WTC11 (cell line): ENCODE measurements around the gene CENPA. TPM values are rescaled to one million over a fixed set of nuclear protein-coding genes. Genes with fewer than 3 reads are reported as not detected.

Source experiments
- ATAC-seq: fragments of 200-7000 bp; cut with Tn5 transposase; 2 replicates; pipeline ENCODE4 v1.10.0; 2021; ENCODE audit warnings: mild to moderate bottlenecking, moderate library complexity
- CTCF ChIA-PET: fragments of 300-600 bp; sonication (Branson Sonifier 250); formaldehyde crosslinking; loops from one replicate; lab custom pipeline; 2021; ENCODE audit warnings: antibody characterized with exemption; lab: Charles Lee
- POLR2A ChIA-PET: fragments of 350-600 bp; sonication (Branson Sonifier 250); formaldehyde crosslinking; loops from one replicate; lab custom pipeline; 2021; ENCODE audit warnings: antibody characterized with exemption; lab: Charles Lee
- DNase-seq: peaks from one replicate; pipeline ENCODE4 v3.0.0; 2021; ENCODE audit warnings: low spot score
- H3K27ac Mint-ChIP-seq: 2 replicates; pipeline ENCODE4 v1.8.0; 2021; ENCODE audit warnings: mixed read lengths
- H3K27me3 Mint-ChIP-seq: 2 replicates; pipeline ENCODE4 v1.8.0; 2021; ENCODE audit warnings: low read depth, mild to moderate bottlenecking, moderate library complexity, mixed read lengths
- H3K36me3 Mint-ChIP-seq: 2 replicates; pipeline ENCODE4 v1.8.0; 2021; ENCODE audit warnings: mixed read lengths
- H3K4me1 Mint-ChIP-seq: 2 replicates; pipeline ENCODE4 v1.8.0; 2022; ENCODE audit warnings: mixed read lengths
- H3K4me3 Mint-ChIP-seq: 2 replicates; pipeline ENCODE4 v1.8.0; 2021; ENCODE audit warnings: mild to moderate bottlenecking, moderate library complexity, mixed read lengths
- H3K9me3 Mint-ChIP-seq: 2 replicates; pipeline ENCODE4 v1.8.0; 2021; ENCODE audit warnings: mixed read lengths
- ATF2 ChIP-seq: sonication (generic); formaldehyde crosslinking; IDR thresholded peaks from 2 replicates; pipeline ENCODE4 v1.8.1; 2022; ENCODE audit warnings: low read depth, missing genetic modification reagents, borderline replicate concordance
- CREM ChIP-seq: sonication (generic); formaldehyde crosslinking; IDR thresholded peaks from 2 replicates; pipeline ENCODE4 v1.8.1; 2022; ENCODE audit warnings: mild to moderate bottlenecking, missing genetic modification reagents, moderate library complexity
- E2F1 ChIP-seq: sonication (generic); formaldehyde crosslinking; IDR thresholded peaks from 2 replicates; pipeline ENCODE4 v1.8.0; 2022; ENCODE audit warnings: mild to moderate bottlenecking, missing genetic modification reagents
- IRF1 ChIP-seq: sonication (generic); formaldehyde crosslinking; IDR thresholded peaks from 2 replicates; pipeline ENCODE4 v1.8.0; 2023; ENCODE audit warnings: missing genetic modification reagents
- JUN ChIP-seq: sonication (generic); formaldehyde crosslinking; IDR thresholded peaks from 2 replicates; pipeline ENCODE4 v1.8.0; 2023; ENCODE audit warnings: mild to moderate bottlenecking, missing genetic modification reagents
- MXD4 ChIP-seq: fragments of 250-450 bp; sonication (Bioruptor Pico); IDR thresholded peaks from 2 replicates; pipeline ENCODE4 v1.8.0; 2021; ENCODE audit warnings: mild to moderate bottlenecking, moderate library complexity, borderline replicate concordance
- OVOL2 ChIP-seq: fragments of 250-450 bp; sonication (Bioruptor Pico); IDR thresholded peaks from 2 replicates; pipeline ENCODE4 v1.9.0; 2021; ENCODE audit warnings: mild to moderate bottlenecking, borderline replicate concordance
- SMAD3 ChIP-seq: sonication (generic); formaldehyde crosslinking; IDR thresholded peaks from 2 replicates; pipeline ENCODE4 v1.8.0; 2022; ENCODE audit warnings: missing genetic modification reagents, mild to moderate bottlenecking, borderline replicate concordance
- SOX15 ChIP-seq: fragments of 250-450 bp; sonication (Bioruptor Pico); IDR thresholded peaks from 2 replicates; pipeline ENCODE4 v1.9.0; 2021; ENCODE audit warnings: mild to moderate bottlenecking
- SP1 ChIP-seq: sonication (generic); formaldehyde crosslinking; conservative IDR thresholded peaks from 2 replicates; pipeline ENCODE4 v1.8.1; 2022; ENCODE audit warnings: missing genetic modification reagents
- TCF7 ChIP-seq: sonication (generic); formaldehyde crosslinking; IDR thresholded peaks from 2 replicates; pipeline ENCODE4 v1.8.0; 2022; ENCODE audit warnings: mild to moderate bottlenecking, low read depth, missing genetic modification reagents, moderate library complexity
- TP53 ChIP-seq: sonication (generic); formaldehyde crosslinking; IDR thresholded peaks from 2 replicates; pipeline ENCODE4 v1.8.1; 2023; ENCODE audit warnings: mild to moderate bottlenecking, missing genetic modification reagents
- ZNF232 ChIP-seq: sonication (generic); formaldehyde crosslinking; IDR thresholded peaks from 2 replicates; pipeline ENCODE4 v1.8.0; 2022; ENCODE audit warnings: mild to moderate bottlenecking, missing genetic modification reagents
- ZNF263 ChIP-seq: sonication (generic); formaldehyde crosslinking; IDR thresholded peaks from 2 replicates; pipeline ENCODE4 v1.8.1; 2022; ENCODE audit warnings: low read depth, mild to moderate bottlenecking, moderate library complexity, missing genetic modification reagents
- ZNF317 ChIP-seq: sonication (generic); formaldehyde crosslinking; IDR thresholded peaks from 2 replicates; pipeline ENCODE4 v1.8.1; 2023; ENCODE audit warnings: low read depth, mild to moderate bottlenecking, moderate library complexity, missing genetic modification reagents, borderline replicate concordance
- ZNF396 ChIP-seq: fragments of 250-450 bp; sonication (Bioruptor Pico); IDR thresholded peaks from 2 replicates; pipeline ENCODE4 v1.8.0; 2021; ENCODE audit warnings: mild to moderate bottlenecking, moderate library complexity, borderline replicate concordance
- ZNF423 ChIP-seq: fragments of 250-450 bp; sonication (Bioruptor Pico); IDR thresholded peaks from 2 replicates; pipeline ENCODE4 v2.1.2; 2022; ENCODE audit warnings: mild to moderate bottlenecking, moderate library complexity
- total RNA-seq: library from RNA; stranded (reverse); gene quantifications from 3 replicates; pipeline ENCODE4 v1.2.3, GENCODE V29; 2021
- TF ChIP-seq, protein P1 (sequence below): fragments of 250-450 bp; sonication (Bioruptor Pico); conservative IDR thresholded peaks from 2 replicates; pipeline ENCODE4 v1.9.0; 2021; ENCODE audit warnings: mild to moderate bottlenecking
- TF ChIP-seq, protein P2 (sequence below): sonication (generic); formaldehyde crosslinking; IDR thresholded peaks from 2 replicates; pipeline ENCODE4 v1.8.1; 2023; ENCODE audit warnings: mild to moderate bottlenecking, missing genetic modification reagents

CENPA gene
- total RNA-seq, 1 experiment from 2014 or later = 45.6 TPM

- Mint-ChIP-seq H3K4me3 (no peak overlapping the region), H3K27ac (no peak overlapping the region), H3K9me3 (peaks cover 6% of the 10 kb centered on the region), H3K27me3 (peaks cover 80% of the 10 kb centered on the region), H3K36me3 (peaks cover 10% of the 10 kb centered on the region), H3K4me1 (peaks cover 53% of the 10 kb centered on the region)
- TF ChIP-seq ZNF317 (CRISPR knock-in tag) (no peak), E2F1 (CRISPR knock-in tag) (no peak), ZNF423 (CRISPR knock-in tag) (no peak)
- ChIA-PET CTCF (interaction anchor here (0.5 kb wide), 1 partner anchor 1475 kb away, joined by 5 read pairs; no protein-coding TSS in a partner anchor), POLR2A (no interaction called here)
- ATAC-seq = no peak
- DNase-seq = no peak
Measured at GRCh38 chr2:26752656-26753055, 33.2 kb upstream of the CENPA start.

- peaks cover 61% of the 10 kb centered on the region for H3K27me3 Mint-ChIP-seq
- no peak overlapping the region for H3K27ac Mint-ChIP-seq
- peaks cover 60% of the 10 kb centered on the region for H3K4me1 Mint-ChIP-seq
- no peak for TF ChIP-seq TCF7 (CRISPR knock-in tag)
- no peak for TF ChIP-seq TP53
- no peak for TF ChIP-seq JUN (CRISPR knock-in tag)
- no peak for TF ChIP-seq ZNF263 (CRISPR knock-in tag)
- no peak for TF ChIP-seq OVOL2 (CRISPR knock-in tag)
- no peak for TF ChIP-seq IRF1
- TF ChIP-seq ZNF317 (CRISPR knock-in tag) = no peak
- TF ChIP-seq ZNF232 (CRISPR knock-in tag) = no peak
- TF ChIP-seq, protein P1, sequence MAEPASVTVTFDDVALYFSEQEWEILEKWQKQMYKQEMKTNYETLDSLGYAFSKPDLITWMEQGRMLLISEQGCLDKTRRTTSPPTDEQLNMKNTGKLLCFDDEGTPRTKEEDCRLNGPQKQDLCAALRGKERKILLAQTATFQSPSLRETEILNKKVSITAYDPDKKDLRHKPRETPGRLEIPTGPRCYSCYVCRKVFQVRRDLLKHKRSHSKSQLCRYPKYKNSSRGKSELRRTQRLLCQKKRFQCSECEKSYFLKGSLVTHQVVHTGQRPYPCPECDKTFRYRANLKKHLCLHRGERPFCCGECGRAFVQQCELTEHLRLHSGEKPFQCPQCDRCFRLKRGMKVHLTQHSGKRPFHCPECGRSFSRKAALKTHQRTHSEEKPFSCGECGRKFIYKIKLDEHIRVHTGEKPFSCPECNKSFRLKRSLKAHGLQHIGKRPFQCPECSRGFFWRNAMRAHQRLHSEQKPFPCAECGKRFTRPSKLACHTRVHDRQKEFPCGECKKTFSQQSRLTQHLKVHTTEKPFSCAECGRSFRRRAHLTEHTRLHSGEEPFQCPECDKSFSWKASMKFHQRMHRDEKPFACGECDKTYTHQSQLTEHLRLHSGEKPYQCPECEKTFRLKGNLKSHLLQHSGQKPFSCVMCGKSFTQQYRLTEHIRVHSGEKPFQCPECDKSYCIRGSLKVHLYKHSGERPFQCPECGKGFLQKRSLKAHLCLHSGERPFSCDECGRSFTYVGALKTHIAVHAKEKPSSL = no peak
- no peak for TF ChIP-seq ATF2
- TF ChIP-seq, protein P2, sequence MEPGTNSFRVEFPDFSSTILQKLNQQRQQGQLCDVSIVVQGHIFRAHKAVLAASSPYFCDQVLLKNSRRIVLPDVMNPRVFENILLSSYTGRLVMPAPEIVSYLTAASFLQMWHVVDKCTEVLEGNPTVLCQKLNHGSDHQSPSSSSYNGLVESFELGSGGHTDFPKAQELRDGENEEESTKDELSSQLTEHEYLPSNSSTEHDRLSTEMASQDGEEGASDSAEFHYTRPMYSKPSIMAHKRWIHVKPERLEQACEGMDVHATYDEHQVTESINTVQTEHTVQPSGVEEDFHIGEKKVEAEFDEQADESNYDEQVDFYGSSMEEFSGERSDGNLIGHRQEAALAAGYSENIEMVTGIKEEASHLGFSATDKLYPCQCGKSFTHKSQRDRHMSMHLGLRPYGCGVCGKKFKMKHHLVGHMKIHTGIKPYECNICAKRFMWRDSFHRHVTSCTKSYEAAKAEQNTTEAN (CRISPR knock-in tag) = no peak
- TF ChIP-seq SMAD3 (CRISPR knock-in tag) = no peak
- TF ChIP-seq SOX15 (CRISPR knock-in tag) = no peak
- TF ChIP-seq ZNF396 (CRISPR knock-in tag) = no peak
- TF ChIP-seq MXD4 = no peak
- no peak for TF ChIP-seq SP1
- TF ChIP-seq CREM = no peak
- ATAC-seq (no peak), DNase-seq (no peak)
- POLR2A ChIA-PET = no interaction called here
- CTCF ChIA-PET = interaction anchor here (1.3 to 1.4 kb wide), 2 partner anchors 31 to 168 kb away, joined by 3 read pairs; partner anchors contain the start of gene CENPA
- H3K36me3 Mint-ChIP-seq = peaks cover 10% of the 10 kb centered on the region
- no peak overlapping the region for H3K4me3 Mint-ChIP-seq
- H3K9me3 Mint-ChIP-seq = peaks cover 6% of the 10 kb centered on the region
Measured at GRCh38 chr2:26754539-26754938, 31.3 kb upstream of the CENPA start.
